ENCODE measurements around the gene ATP11B. TPM values are rescaled to one million over a fixed set of nuclear protein-coding genes. Genes with fewer than 3 reads are reported as not detected.

The ATP11B gene
- total RNA-seq, 1 donor from 2014 or later = 38.6 TPM

GRCh38 chr3:182783106-182783505, 10.2 kb upstream of the ATP11B start:
- H3K36me3 ChIP-seq (ENCODE audit: control insufficient read depth, insufficient read depth, low read length) = no peaks in the 10 kb centered on the region
- no peaks in the 10 kb centered on the region for H3K27me3 ChIP-seq (ENCODE audit: control insufficient read depth, insufficient read depth, low read length)
- H3K4me3 ChIP-seq (ENCODE audit: low read depth, low read length) = no peak overlapping the region
- no peak for TF ChIP-seq CTCF (IDR thresholded peaks at IDR 0.05; ENCODE audit: insufficient read depth, low read length, poor library complexity, severe bottlenecking)
- DNase-seq (ENCODE audit: low read depth) = no peak

- no peak for TF ChIP-seq CTCF (IDR thresholded peaks at IDR 0.05; ENCODE audit: insufficient read depth, low read length, poor library complexity, severe bottlenecking)
- DNase-seq (ENCODE audit: low read depth) = no peak
- Histone ChIP-seq H3K27me3 (ENCODE audit: control insufficient read depth, insufficient read depth, low read length) (no peaks in the 10 kb centered on the region), H3K4me3 (ENCODE audit: low read depth, low read length) (no peak overlapping the region), H3K36me3 (ENCODE audit: control insufficient read depth, insufficient read depth, low read length) (no peaks in the 10 kb centered on the region)
Measured at GRCh38 chr3:182784542-182784941, 8.8 kb upstream of the ATP11B start.

GRCh38 chr3:182785142-182785541, 8.2 kb upstream of the ATP11B start:
- no peak overlapping the region for H3K4me3 ChIP-seq (ENCODE audit: low read depth, low read length)
- no peak for DNase-seq (ENCODE audit: low read depth)
- TF ChIP-seq CTCF (IDR thresholded peaks at IDR 0.05; ENCODE audit: insufficient read depth, low read length, poor library complexity, severe bottlenecking) = no peak
- H3K27me3 ChIP-seq (ENCODE audit: control insufficient read depth, insufficient read depth, low read length) = no peaks in the 10 kb centered on the region
- no peaks in the 10 kb centered on the region for H3K36me3 ChIP-seq (ENCODE audit: control insufficient read depth, insufficient read depth, low read length)

DNA sequence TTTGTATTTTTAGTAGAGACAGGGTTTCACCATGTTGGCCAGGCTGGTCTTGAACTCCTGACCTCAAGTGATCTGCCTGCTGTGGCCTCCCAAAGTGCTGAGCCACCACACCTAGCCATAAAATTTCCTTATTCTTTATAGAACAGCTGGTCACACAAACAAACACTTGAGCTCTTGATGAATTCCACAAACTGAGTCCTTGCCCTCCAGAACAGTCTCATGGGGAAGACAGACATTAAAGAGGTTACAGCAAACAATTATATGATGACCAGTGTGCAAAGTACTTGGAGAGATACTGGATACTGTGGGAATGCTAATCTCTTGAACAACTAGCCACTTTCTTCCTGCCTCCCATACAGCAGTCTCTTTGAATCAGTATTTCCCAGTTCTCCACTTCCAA, 7.5 kb upstream of the ATP11B start:
- no peak for TF ChIP-seq CTCF (IDR thresholded peaks at IDR 0.05; ENCODE audit: insufficient read depth, low read length, poor library complexity, severe bottlenecking)
- no peak overlapping the region for H3K4me3 ChIP-seq (ENCODE audit: low read depth, low read length)
- H3K36me3 ChIP-seq (ENCODE audit: control insufficient read depth, insufficient read depth, low read length) = no peaks in the 10 kb centered on the region
- no peak for DNase-seq (ENCODE audit: low read depth)
- H3K27me3 ChIP-seq (ENCODE audit: control insufficient read depth, insufficient read depth, low read length) = no peaks in the 10 kb centered on the region

DNA sequence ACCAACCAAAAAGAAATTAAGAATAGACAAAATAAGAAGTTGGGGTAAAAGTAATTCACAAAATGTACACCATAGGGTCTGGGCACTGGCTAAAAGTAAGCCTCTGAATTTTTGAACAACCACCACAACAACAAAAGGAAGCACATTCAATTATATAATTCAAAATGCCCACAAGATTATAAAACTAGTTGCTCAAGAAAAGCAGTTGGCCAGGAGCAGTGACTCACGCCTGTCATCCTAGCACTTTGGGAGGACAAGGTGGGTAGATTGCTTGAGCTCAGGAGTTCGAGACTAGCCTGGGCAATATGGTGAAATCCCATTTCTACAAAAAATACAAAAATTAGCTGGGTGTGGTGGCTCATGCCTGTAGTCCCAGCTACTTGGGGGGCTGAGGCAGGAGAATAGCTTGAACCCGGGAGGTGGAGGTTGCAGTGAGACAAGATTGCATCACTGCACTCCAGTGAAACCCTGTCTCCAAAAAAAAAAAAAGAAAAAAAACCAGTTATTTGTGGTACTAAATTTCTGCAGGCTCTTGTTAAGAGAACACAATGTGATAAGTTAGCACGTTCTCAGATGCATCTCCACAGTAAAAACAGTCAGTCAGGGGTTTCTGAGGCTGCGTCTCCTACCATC, 6.6 kb upstream of the ATP11B start:
- Histone ChIP-seq H3K27me3 (ENCODE audit: control insufficient read depth, insufficient read depth, low read length) (no peaks in the 10 kb centered on the region), H3K36me3 (ENCODE audit: control insufficient read depth, insufficient read depth, low read length) (no peaks in the 10 kb centered on the region), H3K4me3 (ENCODE audit: low read depth, low read length) (no peak overlapping the region)
- TF ChIP-seq CTCF (IDR thresholded peaks at IDR 0.05; ENCODE audit: insufficient read depth, low read length, poor library complexity, severe bottlenecking) = no peak
- no peak for DNase-seq (ENCODE audit: low read depth)
